GM12878 (cell line): ENCODE data around the gene ALOXE3. TPM values are rescaled to one million over a fixed set of nuclear protein-coding genes. Genes with fewer than 3 reads are reported as not detected.

Source experiments
- ATAC-seq: fragments of 200-7000 bp; cut with Tn5 transposase; 3 replicates; pipeline ENCODE4 v1.9.1; 2020; ENCODE audit warnings: mild to moderate bottlenecking, moderate library complexity
- BruUV-seq: library from RNA; stranded (reverse); fragments of 400-500 nt; replicated peaks from 2 replicates; lab custom pipeline; 2021; lab: Mats Ljungman, UMichigan
- CTCF ChIA-PET: fragments of 300-600 bp; sonication (Branson Sonifier 250); formaldehyde crosslinking; extraction: SDS; loops from one replicate; lab custom pipeline; 2021; ENCODE audit warnings: inconsistent platforms; lab: Yijun Ruan, JAX
- POLR2A ChIA-PET: fragments of 350-600 bp; formaldehyde crosslinking; extraction: SDS; loops from one replicate; lab custom pipeline; 2021; ENCODE audit warnings: inconsistent platforms; lab: Charles Lee
- RAD21 ChIA-PET: fragments of 300-600 bp; sonication (Branson Sonifier 250); formaldehyde crosslinking; loops from one replicate; lab custom pipeline; 2023; ENCODE audit warnings: antibody characterized with exemption; ENCODE audit not compliant: unreplicated experiment; lab: Charles Lee
- SMC1A ChIA-PET: fragments of 300-600 bp; sonication (Branson Sonifier 250); formaldehyde crosslinking; loops from one replicate; lab custom pipeline; 2023; ENCODE audit not compliant: unreplicated experiment, uncharacterized antibody; lab: Charles Lee
- DNase-seq: peaks from one replicate; pipeline ENCODE4 v3.0.0-alpha.2; 2011; ENCODE audit warnings: low read depth, low spot score
- FAIRE-seq: peaks from 3 replicates; lab custom pipeline; 2011; peaks lifted over from hg19 to GRCh38; lab: Jason Lieb, UNC
- H2AFZ ChIP-seq: 2 replicates; pipeline ENCODE4 v1.6.0; 2011; ENCODE audit warnings: low read depth, low read length, control low read depth; ENCODE audit not compliant: control insufficient read depth
- H3K27ac ChIP-seq: 2 replicates; pipeline ENCODE4 v1.5.1; 2011; ENCODE audit warnings: control low read depth; ENCODE audit not compliant: control insufficient read depth, insufficient read depth
- H3K27me3 ChIP-seq, 2 experiments: replicated peaks in 1 of 2; 2 replicates each; pipeline versions ENCODE4 v1.6.0 to v1.6.1; 2011; ENCODE audit warnings: low read length in 1 of 2; ENCODE audit not compliant: control insufficient read depth in 2 of 2, insufficient read depth in 2 of 2
- H3K36me3 ChIP-seq, 2 experiments: 2 replicates each; pipeline ENCODE4 v1.5.1; 2011; ENCODE audit warnings: low read length in 1 of 2; ENCODE audit not compliant: control insufficient read depth in 2 of 2, insufficient read depth in 2 of 2
- H3K4me1 ChIP-seq: 2 replicates; pipeline ENCODE4 v1.6.1; 2011; ENCODE audit warnings: mild to moderate bottlenecking, low read length, moderate library complexity, mixed read lengths; ENCODE audit not compliant: control insufficient read depth, insufficient read depth
- H3K4me2 ChIP-seq: 2 replicates; pipeline ENCODE4 v1.6.0; 2011; ENCODE audit warnings: control low read depth; ENCODE audit not compliant: control insufficient read depth, insufficient read depth
- H3K4me3 ChIP-seq: fragments of 200-600 bp; sonication (generic); 2 replicates; pipeline ENCODE4 v1.5.1; 2016
- H3K79me2 ChIP-seq: 2 replicates; pipeline ENCODE4 v1.6.0; 2011; ENCODE audit warnings: low read length; ENCODE audit not compliant: control insufficient read depth, insufficient read depth
- H3K9ac ChIP-seq: 2 replicates; pipeline ENCODE4 v1.8.0; 2011; ENCODE audit warnings: low read length, control low read depth, mixed read lengths; ENCODE audit not compliant: control insufficient read depth, insufficient read depth
- H3K9me3 ChIP-seq: replicated peaks from 3 replicates; pipeline ENCODE4 v1.5.1; 2011; ENCODE audit warnings: mild to moderate bottlenecking, low read length; ENCODE audit not compliant: control insufficient read depth, insufficient read depth
- H4K20me1 ChIP-seq: 2 replicates; pipeline ENCODE4 v1.6.0; 2011; ENCODE audit not compliant: control insufficient read depth, insufficient read depth
- BCL11A ChIP-seq: IDR thresholded peaks from 2 replicates; pipeline ENCODE4 v1.6.1; 2011; ENCODE audit warnings: low read depth, low read length
- CBX3 ChIP-seq: fragments of 200-600 bp; sonication (generic); IDR thresholded peaks from 2 replicates; pipeline ENCODE4 v1.6.1; 2016; ENCODE audit warnings: low read depth, borderline replicate concordance
- FOXM1 ChIP-seq: IDR thresholded peaks from 2 replicates; pipeline ENCODE4 v1.6.1; 2012; ENCODE audit warnings: low read depth, mild to moderate bottlenecking, inconsistent platforms, low read length, moderate library complexity
- HCFC1 ChIP-seq: fragments of 150-350 bp; IDR thresholded peaks from 2 replicates; pipeline ENCODE4 v1.6.1; 2014; ENCODE audit warnings: low read length
- HDGF ChIP-seq: fragments of 450-650 bp; IDR thresholded peaks from 2 replicates; pipeline ENCODE4 v1.6.1; 2016; ENCODE audit warnings: antibody characterized with exemption
- JUNB ChIP-seq: IDR thresholded peaks from 2 replicates; pipeline ENCODE4 v1.6.1; 2016; ENCODE audit warnings: antibody characterized with exemption, mild to moderate bottlenecking
- NFIC ChIP-seq: IDR thresholded peaks from 2 replicates; pipeline ENCODE4 v1.6.1; 2012; ENCODE audit warnings: low read depth, mild to moderate bottlenecking, inconsistent platforms, low read length, moderate library complexity
- RBBP5 ChIP-seq: fragments of 200-600 bp; sonication (generic); conservative IDR thresholded peaks from 2 replicates; pipeline ENCODE4 v1.6.1; 2016
- SIX5 ChIP-seq: IDR thresholded peaks from 2 replicates; pipeline ENCODE4 v1.6.1; 2011; ENCODE audit warnings: mild to moderate bottlenecking, low read depth, low read length, moderate library complexity; ENCODE audit not compliant: severe bottlenecking
- SMAD1 ChIP-seq: fragments of 450-650 bp; IDR thresholded peaks from 2 replicates; pipeline ENCODE4 v1.6.1; 2018; ENCODE audit warnings: mild to moderate bottlenecking, low read depth; ENCODE audit not compliant: partially characterized antibody
- SMARCA5 ChIP-seq: fragments of 450-650 bp; IDR thresholded peaks from 2 replicates; pipeline ENCODE4 v1.6.1; 2017; ENCODE audit warnings: mild to moderate bottlenecking
- SREBF1 ChIP-seq: IDR thresholded peaks from 2 replicates; pipeline ENCODE4 v1.6.1; 2012; ENCODE audit warnings: mild to moderate bottlenecking, low read length
- SUPT20H ChIP-seq: IDR thresholded peaks from 2 replicates; pipeline ENCODE4 v1.6.1; 2011; ENCODE audit warnings: low read depth, mild to moderate bottlenecking, low read length, moderate library complexity, borderline replicate concordance; ENCODE audit not compliant: control insufficient read depth
- ZZZ3 ChIP-seq: IDR thresholded peaks from 2 replicates; pipeline ENCODE4 v1.6.1; 2011; ENCODE audit warnings: low read depth; ENCODE audit not compliant: control insufficient read depth, insufficient read length
- WGBS: methylation state at CpG from one replicate; pipeline ENCODE4 v1.1.6; 2016; ENCODE audit warnings: low lambda C conversion rate; ENCODE audit not compliant: insufficient replicate concordance, insufficient coverage; ENCODE audit errors: missing lambda C conversion rate; 5-methylcytosine and 5-hydroxymethylcytosine counted together
- in situ Hi-C: fragments of 300-500 bp; cut with MboI; formaldehyde crosslinking; loops from 9 replicates; pipeline ENCODE4 v1.14.3; 2018; ENCODE audit warnings: mixed read lengths
- intact Hi-C: fragments of 100-400 bp; cut with micrococcal nuclease; formaldehyde crosslinking; loops from one replicate; pipeline ENCODE4 v1.14.2; 2022; ENCODE audit not compliant: unreplicated experiment
- polyA plus RNA-seq, 11 experiments: library from polyadenylated mRNA; depleted of rRNA in 4 of 11; unstranded in 6 of 11; stranded (reverse) in 5 of 11; fragments of >200 nt; fragmentation: Nextera tagmentation in 4 of 11; fragmentation: Illumina TruSeq in 1 of 11; extraction: Ambion mirVana in 4 of 11; extraction: Trizol in 1 of 11; gene quantifications; 1 replicate in 1 of 11; 2 replicates in 10 of 11; pipeline versions ENCODE4 v1.2.1 to v1.2.3, GENCODE V29; 2011 to 2016; ENCODE audit warnings: inconsistent platforms in 2 of 11, missing spikeins in 2 of 11, low read depth in 1 of 11
- total RNA-seq, 4 experiments: library from RNA; depleted of rRNA in 3 of 4; stranded (reverse); fragments of >200 nt in 3 of 4; fragmentation: Illumina TruSeq in 1 of 4; extraction: Trizol in 1 of 4; gene quantifications; 2 replicates each; pipeline versions ENCODE4 v1.2.1 to v1.2.3, GENCODE V29; 2013 to 2021
- TF ChIP-seq, protein P1 (sequence below): IDR thresholded peaks from 2 replicates; pipeline ENCODE4 v1.6.1; 2011; ENCODE audit warnings: mild to moderate bottlenecking, low read depth, low read length, moderate library complexity; ENCODE audit not compliant: insufficient replicate concordance
- TF ChIP-seq, protein P2 (sequence below): fragments of 450-650 bp; formaldehyde crosslinking; IDR thresholded peaks from 2 replicates; pipeline ENCODE4 v1.4.0; 2020; ENCODE audit warnings: mild to moderate bottlenecking, moderate library complexity

The ALOXE3 gene
- total and polyA plus RNA-seq, 10 of the 15 experiments (the other 5 are each of a cell fraction or from before 2014, with no cell fraction given): 0.04 TPM; not detected in 9

- TF ChIP-seq JUNB: no peak
- TF ChIP-seq, protein P1, sequence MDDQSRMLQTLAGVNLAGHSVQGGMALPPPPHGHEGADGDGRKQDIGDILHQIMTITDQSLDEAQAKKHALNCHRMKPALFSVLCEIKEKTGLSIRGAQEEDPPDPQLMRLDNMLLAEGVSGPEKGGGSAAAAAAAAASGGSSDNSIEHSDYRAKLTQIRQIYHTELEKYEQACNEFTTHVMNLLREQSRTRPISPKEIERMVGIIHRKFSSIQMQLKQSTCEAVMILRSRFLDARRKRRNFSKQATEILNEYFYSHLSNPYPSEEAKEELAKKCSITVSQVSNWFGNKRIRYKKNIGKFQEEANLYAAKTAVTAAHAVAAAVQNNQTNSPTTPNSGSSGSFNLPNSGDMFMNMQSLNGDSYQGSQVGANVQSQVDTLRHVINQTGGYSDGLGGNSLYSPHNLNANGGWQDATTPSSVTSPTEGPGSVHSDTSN: no peak
- TF ChIP-seq ZZZ3: no peak
These were observed 45.0 kb upstream of the ALOXE3 start (continued) for GRCh38 chr17:8162997-8163977.

GRCh38 chr17:8162233-8162996 lies 44.1 kb upstream of the ALOXE3 start, which contains the start of gene VAMP2:
VAMP2 (minus strand) TSS chr17:8162948; CDS start chr17:8162879, 69 bp downstream.
- Histone ChIP-seq H3K79me2 (peaks cover 24% of the 10 kb centered on the region), H3K27me3 (no peaks in the 10 kb centered on the region), H3K9ac (peak within 1 kb of the TSS; percentile 91), H3K4me1 (peaks cover 33% of the 10 kb centered on the region), H2AFZ (peak within 1 kb of the TSS; percentile 94), H3K4me3 (peak within 1 kb of the TSS; percentile 95), H3K9me3 (no peaks in the 10 kb centered on the region), H3K27ac (peak within 1 kb of the TSS; percentile 87), H3K36me3 (peaks cover 0 to 5% of the 10 kb centered on the region in 2 experiments; a peak in 1 of 4 replicates), H4K20me1 (no peaks in the 10 kb centered on the region), H3K4me2 (peak within 1 kb of the TSS; percentile 100)
- ChIA-PET SMC1A (interaction anchor here (0.7 to 2.7 kb wide), 2 partner anchors 25 to 43 kb away, joined by 3 to 11 read pairs; no protein-coding TSS in a partner anchor), CTCF (interaction anchor here (2.3 kb wide), 1 partner anchor 24 kb away, joined by 11 read pairs; no protein-coding TSS in a partner anchor), POLR2A (interaction anchor here (0.6 to 2.6 kb wide), 3 partner anchors 11 to 72 kb away, joined by 3 to 12 read pairs (median 3); partner anchors contain the start of gene AURKB), RAD21 (interaction anchor here (2.2 kb wide), 1 partner anchor 43 kb away, joined by 9 read pairs; no protein-coding TSS in a partner anchor)
- DNase-seq (no peak), ATAC-seq (peak; percentile 69), FAIRE-seq (no peak)
- in situ Hi-C loops: no loop called here
- intact Hi-C loops: loop anchor here (5.0 kb wide), 1 partner anchor 100 kb away; no protein-coding TSS in a partner anchor
- BruUV-seq: no TSS peak
- 1% methylated on average over 44 of the region's 75 CpGs for WGBS
- TF ChIP-seq FOXM1: no peak
- TF ChIP-seq SIX5: no peak
- no peak for TF ChIP-seq HDGF
- TF ChIP-seq, protein P2, sequence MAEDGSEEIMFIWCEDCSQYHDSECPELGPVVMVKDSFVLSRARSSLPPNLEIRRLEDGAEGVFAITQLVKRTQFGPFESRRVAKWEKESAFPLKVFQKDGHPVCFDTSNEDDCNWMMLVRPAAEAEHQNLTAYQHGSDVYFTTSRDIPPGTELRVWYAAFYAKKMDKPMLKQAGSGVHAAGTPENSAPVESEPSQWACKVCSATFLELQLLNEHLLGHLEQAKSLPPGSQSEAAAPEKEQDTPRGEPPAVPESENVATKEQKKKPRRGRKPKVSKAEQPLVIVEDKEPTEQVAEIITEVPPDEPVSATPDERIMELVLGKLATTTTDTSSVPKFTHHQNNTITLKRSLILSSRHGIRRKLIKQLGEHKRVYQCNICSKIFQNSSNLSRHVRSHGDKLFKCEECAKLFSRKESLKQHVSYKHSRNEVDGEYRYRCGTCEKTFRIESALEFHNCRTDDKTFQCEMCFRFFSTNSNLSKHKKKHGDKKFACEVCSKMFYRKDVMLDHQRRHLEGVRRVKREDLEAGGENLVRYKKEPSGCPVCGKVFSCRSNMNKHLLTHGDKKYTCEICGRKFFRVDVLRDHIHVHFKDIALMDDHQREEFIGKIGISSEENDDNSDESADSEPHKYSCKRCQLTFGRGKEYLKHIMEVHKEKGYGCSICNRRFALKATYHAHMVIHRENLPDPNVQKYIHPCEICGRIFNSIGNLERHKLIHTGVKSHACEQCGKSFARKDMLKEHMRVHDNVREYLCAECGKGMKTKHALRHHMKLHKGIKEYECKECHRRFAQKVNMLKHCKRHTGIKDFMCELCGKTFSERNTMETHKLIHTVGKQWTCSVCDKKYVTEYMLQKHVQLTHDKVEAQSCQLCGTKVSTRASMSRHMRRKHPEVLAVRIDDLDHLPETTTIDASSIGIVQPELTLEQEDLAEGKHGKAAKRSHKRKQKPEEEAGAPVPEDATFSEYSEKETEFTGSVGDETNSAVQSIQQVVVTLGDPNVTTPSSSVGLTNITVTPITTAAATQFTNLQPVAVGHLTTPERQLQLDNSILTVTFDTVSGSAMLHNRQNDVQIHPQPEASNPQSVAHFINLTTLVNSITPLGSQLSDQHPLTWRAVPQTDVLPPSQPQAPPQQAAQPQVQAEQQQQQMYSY (CRISPR knock-in tag): no peak
- TF ChIP-seq SMARCA5: peak; percentile 82
- TF ChIP-seq SUPT20H: no peak
- TF ChIP-seq CBX3: no peak
- no peak for TF ChIP-seq SMAD1
- no peak for TF ChIP-seq NFIC
- no peak for TF ChIP-seq HCFC1
- TF ChIP-seq RBBP5: no peak
- TF ChIP-seq SREBF1: no peak
- no peak for TF ChIP-seq BCL11A
